Omental fat pad (tissue), 4 donors: Measurements from ENCODE around the gene INS. TPM values are rescaled to one million over a fixed set of nuclear protein-coding genes. Genes with fewer than 3 reads are reported as not detected.

ENCODE experiments used
- ATAC-seq: fragments of 150-250 bp; one replicate; pipeline ENCODE4 v1.9.1; 2016; ENCODE audit warnings: mild to moderate bottlenecking, moderate library complexity; ENCODE audit not compliant: low FRiP score
- DNase-seq: peaks from one replicate; pipeline ENCODE4 v3.0.0-alpha.2; 2019; ENCODE audit warnings: low spot score
- total RNA-seq, 4 donors: library from RNA; depleted of rRNA; stranded (reverse); fragments of >200 nt; gene quantifications; one replicate each; pipeline ENCODE4 v1.1.0, GENCODE V29; 2016
- TF ChIP-seq, protein P1 (sequence below), 3 donors: fragments of 450-650 bp; IDR thresholded peaks; one replicate each; pipeline ENCODE4 v1.5.1; 2016 to 2017; ENCODE audit warnings: antibody characterized with exemption in 3 of 3, mild to moderate bottlenecking in 3 of 3, moderate library complexity in 2 of 3

The INS gene
- total RNA-seq, 4 donors from 2014 or later: not detected

DNA sequence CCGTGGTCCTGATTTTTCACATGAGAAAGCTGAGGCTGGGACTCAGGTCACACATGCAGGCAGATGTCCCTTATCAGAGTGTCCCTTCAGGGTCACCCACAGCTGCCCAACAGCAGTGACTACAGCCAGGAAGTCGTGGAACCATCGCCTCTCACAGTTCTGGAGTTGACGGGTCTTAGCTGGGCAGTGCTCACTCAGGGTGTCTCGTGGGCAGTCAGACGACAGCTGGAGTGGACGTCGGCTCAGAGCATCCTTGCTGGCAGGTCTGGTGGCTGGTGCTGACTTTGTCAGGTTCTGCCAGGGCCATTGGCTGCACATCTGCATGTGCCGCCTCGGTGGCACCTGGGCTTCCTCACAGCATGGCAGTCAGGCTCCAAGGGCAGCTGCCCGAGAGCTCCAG lies 46.2 kb upstream of the INS start:
- DNase-seq: no peak
- ATAC-seq: no peak
- TF ChIP-seq, protein P1, sequence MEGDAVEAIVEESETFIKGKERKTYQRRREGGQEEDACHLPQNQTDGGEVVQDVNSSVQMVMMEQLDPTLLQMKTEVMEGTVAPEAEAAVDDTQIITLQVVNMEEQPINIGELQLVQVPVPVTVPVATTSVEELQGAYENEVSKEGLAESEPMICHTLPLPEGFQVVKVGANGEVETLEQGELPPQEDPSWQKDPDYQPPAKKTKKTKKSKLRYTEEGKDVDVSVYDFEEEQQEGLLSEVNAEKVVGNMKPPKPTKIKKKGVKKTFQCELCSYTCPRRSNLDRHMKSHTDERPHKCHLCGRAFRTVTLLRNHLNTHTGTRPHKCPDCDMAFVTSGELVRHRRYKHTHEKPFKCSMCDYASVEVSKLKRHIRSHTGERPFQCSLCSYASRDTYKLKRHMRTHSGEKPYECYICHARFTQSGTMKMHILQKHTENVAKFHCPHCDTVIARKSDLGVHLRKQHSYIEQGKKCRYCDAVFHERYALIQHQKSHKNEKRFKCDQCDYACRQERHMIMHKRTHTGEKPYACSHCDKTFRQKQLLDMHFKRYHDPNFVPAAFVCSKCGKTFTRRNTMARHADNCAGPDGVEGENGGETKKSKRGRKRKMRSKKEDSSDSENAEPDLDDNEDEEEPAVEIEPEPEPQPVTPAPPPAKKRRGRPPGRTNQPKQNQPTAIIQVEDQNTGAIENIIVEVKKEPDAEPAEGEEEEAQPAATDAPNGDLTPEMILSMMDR (IDR thresholded peaks at IDR 0.05): no peak

DNA sequence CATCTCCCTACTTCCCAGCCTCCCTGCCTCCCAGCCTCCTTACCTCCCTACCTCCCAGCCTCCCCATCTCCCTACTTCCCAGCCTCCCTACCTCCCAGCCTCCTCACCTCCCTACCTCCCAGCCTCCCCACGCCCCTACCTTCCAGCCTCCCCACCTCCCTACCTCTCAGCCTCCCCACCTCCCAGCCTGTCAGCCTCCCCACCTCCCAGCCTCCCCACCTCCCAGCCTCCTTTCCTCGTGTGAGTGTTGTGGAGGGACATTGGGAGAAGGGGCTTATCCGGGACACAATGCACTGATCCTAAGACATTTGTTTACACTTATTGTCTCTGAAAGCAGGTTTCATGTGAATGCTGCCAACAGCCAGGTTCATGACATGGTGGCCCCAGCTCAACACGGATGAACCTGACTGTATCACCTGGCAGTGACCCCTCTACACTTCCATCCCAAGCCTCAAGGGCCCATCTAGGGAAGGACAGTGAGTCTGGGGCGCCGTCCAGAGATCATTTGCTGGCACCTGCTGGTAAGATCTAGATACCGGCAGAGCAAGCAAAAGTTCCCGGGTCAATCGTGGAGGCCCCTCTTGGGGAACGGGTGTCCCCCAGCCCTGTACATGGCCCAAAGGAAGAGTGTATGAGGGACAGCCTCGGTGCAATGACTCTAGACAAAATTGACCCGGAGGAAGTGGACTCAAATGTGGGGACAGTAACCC lies 45.1 kb upstream of the INS start:
- TF ChIP-seq, protein P1 (IDR thresholded peaks at IDR 0.05): no peak
- ATAC-seq (no peak), DNase-seq (no peak)

DNA sequence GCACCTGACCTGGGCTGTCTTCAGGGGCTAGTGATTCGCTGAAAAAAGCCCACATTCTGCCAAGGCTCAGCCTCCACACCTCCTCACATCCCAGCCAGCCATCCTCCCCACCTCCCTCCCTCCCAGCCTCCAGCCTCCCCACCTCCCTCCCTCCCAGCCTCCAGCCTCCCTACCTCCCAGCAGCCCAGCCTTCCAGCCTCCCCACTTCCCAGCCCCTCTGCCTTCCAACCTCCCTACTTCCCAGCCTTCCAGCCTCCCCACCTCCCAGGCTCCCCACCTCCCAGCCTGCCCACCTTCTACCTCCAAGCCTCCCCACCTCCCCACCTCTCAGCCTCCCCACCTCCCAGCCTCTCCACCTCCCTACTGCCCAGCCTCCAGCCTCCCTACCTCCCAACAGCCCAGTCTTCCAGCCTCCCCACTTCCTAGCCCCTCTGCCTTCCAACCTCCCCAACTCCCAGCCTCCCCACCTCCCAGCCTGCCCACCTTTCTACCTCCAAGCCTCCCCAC lies 44.3 kb upstream of the INS start:
- TF ChIP-seq, protein P1 (IDR thresholded peaks at IDR 0.05): no peak
- no peak for ATAC-seq
- DNase-seq: no peak

DNA sequence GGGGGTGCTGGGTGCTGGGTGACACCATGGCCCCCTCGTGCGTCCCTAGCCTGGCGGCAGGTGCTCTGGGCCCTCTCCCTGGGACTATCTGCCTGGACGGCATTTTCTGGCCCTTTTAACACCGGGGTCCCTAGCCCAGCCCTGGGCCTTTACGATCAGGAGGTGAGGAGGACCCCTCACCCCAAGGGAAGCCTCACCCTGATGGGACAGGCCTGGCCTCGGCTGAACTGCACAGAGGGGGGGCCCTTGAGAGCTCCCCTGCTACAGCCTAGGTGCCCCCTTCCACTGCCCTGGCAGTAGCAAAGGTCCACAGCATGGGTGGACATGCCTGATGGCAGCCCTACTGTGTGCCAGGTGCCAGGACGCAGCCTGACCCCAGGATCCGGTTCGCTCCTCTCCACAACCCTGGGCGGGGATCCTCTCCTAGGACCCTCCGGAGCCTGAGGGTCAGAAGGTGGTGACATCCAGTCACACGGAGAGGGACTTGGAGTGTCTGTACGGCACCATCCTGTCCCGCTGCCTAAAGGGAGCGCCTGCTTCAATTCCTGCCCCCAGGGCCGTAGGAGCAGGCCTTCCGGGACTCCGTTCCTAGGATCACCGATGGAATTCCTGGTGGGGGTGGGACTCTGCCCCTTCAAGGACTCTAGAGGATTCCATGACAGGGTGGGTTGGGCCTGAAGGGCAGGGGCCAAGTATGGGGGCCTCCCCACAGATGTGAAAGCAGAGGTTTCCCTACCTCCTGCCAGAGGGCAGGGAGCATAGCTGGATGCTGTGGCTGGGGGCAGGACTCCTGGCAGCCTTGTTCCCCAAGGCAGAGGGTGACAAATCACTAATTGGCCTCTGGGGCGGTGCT lies 43.6 kb upstream of the INS start:
- TF ChIP-seq, protein P1 (IDR thresholded peaks at IDR 0.05): no peak
- peak; percentile 11 for DNase-seq
- no peak for ATAC-seq

DNA sequence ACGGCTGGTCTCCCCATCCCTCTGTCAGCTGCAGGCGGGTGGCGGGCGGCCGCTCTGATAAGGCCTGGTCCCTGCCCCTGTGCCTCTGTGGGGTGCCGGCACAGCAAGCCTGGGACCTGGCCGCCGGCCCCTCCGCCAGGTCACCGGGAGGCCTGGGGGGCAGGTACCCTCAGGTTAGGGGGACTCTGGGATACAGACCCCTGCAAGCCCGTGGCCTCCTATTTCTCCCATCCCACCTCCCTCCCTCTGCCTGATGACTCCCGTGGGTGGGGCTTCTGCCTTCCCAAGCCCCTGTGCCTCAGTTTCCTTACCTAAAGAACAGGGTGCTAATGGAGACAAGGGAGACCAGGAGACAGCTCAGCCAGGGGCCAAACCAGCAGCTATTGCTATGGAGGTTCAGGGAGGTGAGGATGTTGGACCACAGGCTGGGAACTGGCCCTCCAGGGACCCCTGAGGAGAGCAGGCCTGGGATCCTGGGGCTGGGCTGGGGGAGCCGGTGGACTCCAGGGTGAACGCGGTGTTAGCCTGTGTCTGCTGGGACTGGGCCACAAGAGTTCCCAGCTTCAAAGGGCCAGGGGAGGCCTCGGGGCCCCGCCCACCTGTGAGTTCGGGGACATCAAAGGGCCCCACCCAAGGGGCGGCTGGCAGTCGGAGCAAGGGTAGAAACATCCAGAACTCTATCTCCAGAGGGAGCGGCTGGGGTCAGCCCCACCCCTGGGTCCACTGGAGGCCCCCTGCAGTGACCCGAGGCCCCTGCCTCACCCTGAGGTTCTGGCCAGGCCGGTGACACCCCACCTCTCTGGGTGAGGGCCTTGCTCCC lies 42.6 kb upstream of the INS start:
- no peak for DNase-seq
- TF ChIP-seq, protein P1 (IDR thresholded peaks at IDR 0.05): no peak
- no peak for ATAC-seq

DNA sequence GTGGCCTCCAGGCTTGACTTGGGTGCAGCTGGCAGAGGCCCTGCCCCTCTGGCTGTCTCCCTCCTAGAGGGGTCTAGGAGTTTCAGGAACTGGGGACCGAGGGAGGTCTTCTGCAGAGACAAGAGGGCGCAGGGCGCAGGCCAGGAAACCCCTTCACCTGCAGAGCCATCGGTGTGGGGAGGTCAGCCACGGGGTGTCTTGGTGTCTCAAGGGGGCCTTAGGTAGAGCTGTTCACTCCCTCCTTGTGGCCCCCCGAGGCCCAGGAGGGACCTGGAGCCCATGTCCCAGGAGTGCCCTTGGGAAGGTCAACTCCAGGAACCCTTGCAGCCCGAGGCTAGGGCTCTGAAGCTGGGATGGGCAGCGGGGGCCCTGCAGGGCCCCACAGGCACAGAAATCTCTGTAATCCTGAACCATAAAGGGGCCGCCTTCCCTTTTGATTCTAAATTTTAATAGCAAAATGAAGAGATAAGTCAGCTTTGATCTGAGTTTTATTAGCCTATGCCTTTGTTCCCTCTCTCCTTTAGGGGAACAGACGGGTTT lies 42.0 kb upstream of the INS start:
- TF ChIP-seq, protein P1 (IDR thresholded peaks at IDR 0.05): no peak
- no peak for DNase-seq
- ATAC-seq: no peak
